Cardiac muscle cell (in vitro differentiated cells and primary cell): Measurements from ENCODE around the gene CDV3. TPM values are rescaled to one million over a fixed set of nuclear protein-coding genes. Genes with fewer than 3 reads are reported as not detected.
"Not testable (repeated sequence)": the region's sequence is repeated elsewhere in the genome, so short reads cannot be mapped to it uniquely, and the experiment has no call there.

ENCODE experiments used
- DNase-seq, 2 donors: peaks; one replicate each; pipeline versions ENCODE4 v3.0.0 to v3.0.0-alpha.2; 2010 to 2017; ENCODE audit warnings: low read depth in 1 of 2, low spot score in 1 of 2
- H3K27ac ChIP-seq: fragments of 200-600 bp; sonication (generic); 2 replicates; pipeline ENCODE4 v1.5.1; 2016
- H3K27me3 ChIP-seq: fragments of 200-600 bp; sonication (generic); 2 replicates; pipeline ENCODE4 v1.6.0; 2016; ENCODE audit warnings: control low read depth
- H3K36me3 ChIP-seq: fragments of 200-600 bp; sonication (generic); 2 replicates; pipeline ENCODE4 v1.5.1; 2016; ENCODE audit warnings: control low read depth
- H3K4me1 ChIP-seq: fragments of 200-600 bp; sonication (generic); 2 replicates; pipeline ENCODE4 v1.8.1; 2017; ENCODE audit warnings: low read depth, mild to moderate bottlenecking, mixed run types
- H3K4me3 ChIP-seq: fragments of 200-600 bp; sonication (generic); 2 replicates; pipeline ENCODE4 v1.5.1; 2016; ENCODE audit warnings: mild to moderate bottlenecking
- H3K9me3 ChIP-seq: fragments of 200-600 bp; sonication (generic); 2 replicates; pipeline ENCODE4 v1.5.1; 2017; ENCODE audit warnings: low read depth, mild to moderate bottlenecking, control low read depth
- CTCF ChIP-seq: IDR thresholded peaks from 2 replicates; pipeline ENCODE4 v1.5.1; 2012; ENCODE audit warnings: low read depth, mild to moderate bottlenecking, low read length
- polyA plus RNA-seq: library from polyadenylated mRNA; unstranded; fragments of >200 nt; fragmentation: Nextera tagmentation; extraction: Ambion mirVana; gene quantifications from 2 replicates; pipeline ENCODE4 v1.2.1, GENCODE V29; 2016
- total RNA-seq: library from RNA; depleted of rRNA; stranded (reverse); fragments of >200 nt; gene quantifications from 2 replicates; pipeline ENCODE4 v1.2.3, GENCODE V29; 2016

The CDV3 gene
- total and polyA plus RNA-seq, 2 experiments from 2014 or later = 56.7 to 100 TPM

GRCh38 chr3:133547432-133548041 is 25.9 kb upstream of the CDV3 start:
- H3K27me3 ChIP-seq = no peaks in the 10 kb centered on the region
- H3K9me3 ChIP-seq = no peaks in the 10 kb centered on the region
- TF ChIP-seq CTCF = no peak
- peak; percentile 55 to 82 for DNase-seq
- H3K4me3 ChIP-seq = no peak overlapping the region
- H3K27ac ChIP-seq = peak overlapping the region; percentile 93
- peaks cover 12% of the 10 kb centered on the region for H3K4me1 ChIP-seq
- no peaks in the 10 kb centered on the region for H3K36me3 ChIP-seq

GRCh38 chr3:133548090-133548489 is 25.4 kb upstream of the CDV3 start:
- Histone ChIP-seq H3K27me3 (no peaks in the 10 kb centered on the region), H3K4me1 (peaks cover 12% of the 10 kb centered on the region), H3K4me3 (no peak overlapping the region), H3K9me3 (no peaks in the 10 kb centered on the region), H3K36me3 (no peaks in the 10 kb centered on the region), H3K27ac (peak overlapping the region; percentile 93)
- DNase-seq = peak in 1 of 2 donors; percentile 65
- no peak for TF ChIP-seq CTCF

- H3K4me3 ChIP-seq = no peak overlapping the region
- peaks cover 12% of the 10 kb centered on the region for H3K4me1 ChIP-seq
- peak overlapping the region; percentile 71 for H3K27ac ChIP-seq
- no peak for DNase-seq
- no peaks in the 10 kb centered on the region for H3K36me3 ChIP-seq
- no peaks in the 10 kb centered on the region for H3K9me3 ChIP-seq
- no peak for TF ChIP-seq CTCF
- no peaks in the 10 kb centered on the region for H3K27me3 ChIP-seq
Observed at GRCh38 chr3:133549565-133549964, 23.9 kb upstream of the CDV3 start.

- H3K36me3 ChIP-seq, H3K27me3 ChIP-seq, H3K27ac ChIP-seq, H3K4me3 ChIP-seq, H3K9me3 ChIP-seq, DNase-seq: not testable (repeated sequence)
- H3K4me1 ChIP-seq = peaks cover 12% of the 10 kb centered on the region
Observed at GRCh38 chr3:133551589-133551988, 21.9 kb upstream of the CDV3 start.

- H3K27ac ChIP-seq = no peak overlapping the region
- H3K36me3 ChIP-seq = no peaks in the 10 kb centered on the region
- TF ChIP-seq CTCF = no peak
- no peaks in the 10 kb centered on the region for H3K27me3 ChIP-seq
- no peak for DNase-seq
- no peak overlapping the region for H3K4me3 ChIP-seq
- no peaks in the 10 kb centered on the region for H3K9me3 ChIP-seq
- H3K4me1 ChIP-seq = no peaks in the 10 kb centered on the region
Observed at GRCh38 chr3:133561679-133562078, 11.8 kb upstream of the CDV3 start.

GRCh38 chr3:133562376-133562775 is 11.1 kb upstream of the CDV3 start:
- Histone ChIP-seq H3K4me3 (no peak overlapping the region), H3K27me3 (no peaks in the 10 kb centered on the region), H3K36me3 (no peaks in the 10 kb centered on the region), H3K9me3 (no peaks in the 10 kb centered on the region), H3K4me1 (no peaks in the 10 kb centered on the region), H3K27ac (no peak overlapping the region)
- TF ChIP-seq CTCF = no peak
- no peak for DNase-seq
